Panc1 (cell line): ENCODE measurements around the gene CATSPERZ. TPM values are rescaled to one million over a fixed set of nuclear protein-coding genes. Genes with fewer than 3 reads are reported as not detected.

Experiments
- ATAC-seq: fragments of 200-7000 bp; cut with Tn5 transposase; 2 replicates; pipeline ENCODE4 v1.9.1; 2020; ENCODE audit warnings: mild to moderate bottlenecking, moderate library complexity
- BruUV-seq: library from RNA; stranded (reverse); fragments of 400-500 nt; replicated peaks from 2 replicates; lab custom pipeline; 2021; lab: Mats Ljungman, UMichigan
- CTCF ChIA-PET: fragments of 300-600 bp; sonication (Branson Sonifier 250); formaldehyde crosslinking; loops from one replicate; lab custom pipeline; 2022; ENCODE audit warnings: antibody characterized with exemption; lab: Charles Lee
- POLR2A ChIA-PET: fragments of 300-600 bp; sonication (Branson Sonifier 250); formaldehyde crosslinking; loops from one replicate; lab custom pipeline; 2022; ENCODE audit warnings: antibody characterized with exemption; lab: Charles Lee
- DNase-seq: peaks from one replicate; pipeline ENCODE4 v3.0.0-alpha.2; 2010; ENCODE audit warnings: low read depth, low spot score
- H3K27ac ChIP-seq: 2 replicates; pipeline ENCODE4 v1.5.1; 2011; ENCODE audit warnings: mild to moderate bottlenecking, low read length, inconsistent platforms
- H3K27me3 ChIP-seq: fragments of 200-500 bp; sonication (Bioruptor generic); 2 replicates; pipeline ENCODE4 v1.6.0; 2014; ENCODE audit warnings: low read length, inconsistent platforms; ENCODE audit not compliant: control insufficient read depth, insufficient read depth
- H3K36me3 ChIP-seq: fragments of 200-500 bp; sonication (Bioruptor generic); 2 replicates; pipeline ENCODE4 v1.5.1; 2014; ENCODE audit warnings: inconsistent platforms, mild to moderate bottlenecking, low read length, moderate library complexity; ENCODE audit not compliant: control insufficient read depth, insufficient read depth
- H3K4me1 ChIP-seq: 2 replicates; pipeline ENCODE4 v1.5.1; 2011; ENCODE audit warnings: inconsistent platforms, mild to moderate bottlenecking, low read length, moderate library complexity; ENCODE audit not compliant: control insufficient read depth, insufficient read depth
- H3K4me3 ChIP-seq, 2 experiments: 2 replicates each; pipeline ENCODE4 v1.5.1; 2011 to 2012; ENCODE audit warnings: low read depth in 2 of 2, low read length in 2 of 2, mild to moderate bottlenecking in 2 of 2, inconsistent platforms in 1 of 2, moderate library complexity in 1 of 2
- H3K9me3 ChIP-seq: fragments of 200-500 bp; sonication (Bioruptor generic); 2 replicates; pipeline ENCODE4 v1.5.1; 2014; ENCODE audit warnings: low read depth, mild to moderate bottlenecking, inconsistent platforms, low read length, moderate library complexity; ENCODE audit not compliant: control insufficient read depth, insufficient read depth
- CTCF ChIP-seq: fragments of 450-650 bp; IDR thresholded peaks from 2 replicates; pipeline ENCODE4 v1.5.1; 2017; ENCODE audit warnings: mild to moderate bottlenecking
- POLR2AphosphoS5 ChIP-seq: IDR thresholded peaks from 2 replicates; pipeline ENCODE4 v1.6.1; 2012; ENCODE audit warnings: mild to moderate bottlenecking, low read depth, low read length, moderate library complexity
- SIN3A ChIP-seq: IDR thresholded peaks from 2 replicates; pipeline ENCODE4 v1.6.1; 2012; ENCODE audit warnings: low read depth, mild to moderate bottlenecking, low read length, moderate library complexity, borderline replicate concordance; ENCODE audit not compliant: insufficient read depth
- TCF7L2 ChIP-seq: IDR thresholded peaks from 2 replicates; pipeline ENCODE4 v1.6.1; 2011; ENCODE audit warnings: mild to moderate bottlenecking, low read depth, low read length, inconsistent platforms
- in situ Hi-C: cut with HindIII; loops from 2 replicates; pipeline ENCODE4 v1.10.0; 2016; ENCODE audit warnings: low sequenced_read_pairs, low pct_unique_long_range_greater_than_20kb
- intact Hi-C: fragments of 100-400 bp; cut with micrococcal nuclease; formaldehyde crosslinking; loops from one replicate; pipeline ENCODE4 v1.10.0; 2022; ENCODE audit not compliant: unreplicated experiment
- total RNA-seq: library from RNA; stranded (reverse); gene quantifications from one replicate; pipeline ENCODE4 v1.2.1, GENCODE V29; 2021; ENCODE audit not compliant: unreplicated experiment
- TF ChIP-seq, protein P1 (sequence below), 2 experiments: IDR thresholded peaks; 2 replicates each; pipeline ENCODE4 v1.6.1; 2011 to 2012; ENCODE audit warnings: low read depth in 2 of 2, control low read depth in 1 of 2, low read length in 1 of 2, mild to moderate bottlenecking in 1 of 2, moderate library complexity in 1 of 2; ENCODE audit not compliant: insufficient read depth in 1 of 2

Gene CATSPERZ
- total RNA-seq, 1 experiment from 2014 or later, result 0.64 TPM

DNA sequence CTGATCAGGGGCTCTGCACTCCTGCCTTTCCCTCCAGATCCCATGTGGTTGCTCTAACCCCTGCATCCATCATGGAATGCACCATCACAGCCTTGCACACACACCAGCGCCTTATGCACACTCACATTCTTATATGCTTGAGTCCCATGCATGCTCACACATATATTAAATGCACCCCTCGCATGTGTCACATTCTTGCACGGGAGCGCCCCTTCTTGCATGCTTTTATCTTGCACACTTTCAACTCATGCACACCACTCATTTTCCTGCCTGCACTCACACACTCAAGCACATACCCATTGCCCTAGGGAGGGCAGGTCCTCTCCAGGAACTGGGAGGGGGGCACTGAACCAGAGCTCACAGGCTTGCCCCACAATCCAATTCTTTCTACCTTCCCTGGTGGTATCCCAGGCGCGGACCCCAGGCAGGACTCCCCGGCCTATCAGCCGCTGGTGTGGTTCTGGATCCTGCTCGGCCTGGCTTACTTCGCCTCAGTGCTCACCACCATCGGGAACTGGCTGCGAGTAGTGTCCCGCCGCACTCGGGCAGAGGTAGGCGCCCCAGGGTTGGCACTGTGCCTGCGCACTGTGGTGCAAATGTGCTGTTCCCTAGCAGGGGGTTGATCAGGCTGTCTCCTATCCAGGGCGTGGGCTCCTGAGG lies 2.3 kb upstream of the CATSPERZ start:
- no TSS peak for BruUV-seq
- ChIA-PET CTCF (no interaction called here), POLR2A (no interaction called here)
- in situ Hi-C loops, result no loop called here
- no peaks in the 10 kb centered on the region; the same call in 1 of the 2 replicates for H3K27me3 ChIP-seq
- H3K9me3 ChIP-seq, result no peaks in the 10 kb centered on the region
- H3K27ac ChIP-seq, result no peak overlapping the region
- peaks cover 5% of the 10 kb centered on the region for H3K4me1 ChIP-seq
- H3K36me3 ChIP-seq, result no peaks in the 10 kb centered on the region
- no peak overlapping the region for H3K4me3 ChIP-seq
- no peak for DNase-seq
- ATAC-seq, result no peak
- intact Hi-C loops, result no loop called here
- no peak for TF ChIP-seq CTCF
- TF ChIP-seq, protein P1, sequence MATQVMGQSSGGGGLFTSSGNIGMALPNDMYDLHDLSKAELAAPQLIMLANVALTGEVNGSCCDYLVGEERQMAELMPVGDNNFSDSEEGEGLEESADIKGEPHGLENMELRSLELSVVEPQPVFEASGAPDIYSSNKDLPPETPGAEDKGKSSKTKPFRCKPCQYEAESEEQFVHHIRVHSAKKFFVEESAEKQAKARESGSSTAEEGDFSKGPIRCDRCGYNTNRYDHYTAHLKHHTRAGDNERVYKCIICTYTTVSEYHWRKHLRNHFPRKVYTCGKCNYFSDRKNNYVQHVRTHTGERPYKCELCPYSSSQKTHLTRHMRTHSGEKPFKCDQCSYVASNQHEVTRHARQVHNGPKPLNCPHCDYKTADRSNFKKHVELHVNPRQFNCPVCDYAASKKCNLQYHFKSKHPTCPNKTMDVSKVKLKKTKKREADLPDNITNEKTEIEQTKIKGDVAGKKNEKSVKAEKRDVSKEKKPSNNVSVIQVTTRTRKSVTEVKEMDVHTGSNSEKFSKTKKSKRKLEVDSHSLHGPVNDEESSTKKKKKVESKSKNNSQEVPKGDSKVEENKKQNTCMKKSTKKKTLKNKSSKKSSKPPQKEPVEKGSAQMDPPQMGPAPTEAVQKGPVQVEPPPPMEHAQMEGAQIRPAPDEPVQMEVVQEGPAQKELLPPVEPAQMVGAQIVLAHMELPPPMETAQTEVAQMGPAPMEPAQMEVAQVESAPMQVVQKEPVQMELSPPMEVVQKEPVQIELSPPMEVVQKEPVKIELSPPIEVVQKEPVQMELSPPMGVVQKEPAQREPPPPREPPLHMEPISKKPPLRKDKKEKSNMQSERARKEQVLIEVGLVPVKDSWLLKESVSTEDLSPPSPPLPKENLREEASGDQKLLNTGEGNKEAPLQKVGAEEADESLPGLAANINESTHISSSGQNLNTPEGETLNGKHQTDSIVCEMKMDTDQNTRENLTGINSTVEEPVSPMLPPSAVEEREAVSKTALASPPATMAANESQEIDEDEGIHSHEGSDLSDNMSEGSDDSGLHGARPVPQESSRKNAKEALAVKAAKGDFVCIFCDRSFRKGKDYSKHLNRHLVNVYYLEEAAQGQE (IDR thresholded peaks at IDR 0.05; ENCODE audit: insufficient read depth in 1 of 2, low read depth in 2 of 2, low read length in 1 of 2), result no peak
- TF ChIP-seq SIN3A, result no peak
- no peak for TF ChIP-seq TCF7L2
- no peak for TF ChIP-seq POLR2AphosphoS5

DNA sequence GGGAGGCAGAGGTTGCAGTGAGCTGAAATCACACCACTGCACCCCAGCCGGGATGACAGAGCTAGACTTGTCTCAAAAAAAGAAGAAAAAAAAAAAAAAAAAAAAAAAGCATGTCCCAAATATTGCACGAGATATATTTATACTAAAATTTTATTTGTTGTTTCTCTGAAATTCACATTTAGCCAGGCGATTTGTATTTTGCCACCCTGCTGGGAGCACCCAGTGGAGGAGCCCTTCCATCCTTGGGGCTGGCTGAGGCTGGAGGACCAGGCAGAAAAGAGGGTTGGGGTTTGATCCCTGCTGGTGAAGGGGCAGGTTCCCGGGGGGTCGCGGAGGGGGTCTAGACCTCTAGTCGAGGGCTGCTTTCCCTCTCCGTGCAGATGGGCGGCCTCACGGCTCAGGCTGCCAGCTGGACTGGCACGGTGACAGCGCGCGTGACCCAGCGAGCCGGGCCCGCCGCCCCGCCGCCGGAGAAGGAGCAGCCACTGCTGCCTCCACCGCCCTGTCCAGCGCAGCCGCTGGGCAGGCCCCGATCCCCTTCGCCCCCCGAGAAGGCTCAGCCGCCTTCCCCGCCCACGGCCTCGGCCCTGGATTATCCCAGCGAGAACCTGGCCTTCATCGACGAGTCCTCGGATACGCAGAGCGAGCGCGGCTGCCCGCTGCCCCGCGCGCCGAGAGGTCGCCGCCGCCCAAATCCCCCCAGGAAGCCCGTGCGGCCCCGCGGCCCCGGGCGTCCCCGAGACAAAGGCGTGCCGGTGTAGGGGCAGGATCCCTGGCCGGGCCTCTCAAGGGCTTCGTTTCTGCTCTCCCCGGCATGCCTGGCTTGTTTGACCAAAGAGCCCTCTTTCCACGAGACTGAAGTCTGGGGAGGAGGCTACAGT lies 952 bp upstream of the CATSPERZ start:
- in situ Hi-C loops, result no loop called here

More for the DNA sequence above, 952 bp upstream of the CATSPERZ start:
- no peak for TF ChIP-seq TCF7L2
- TF ChIP-seq, protein P1 (IDR thresholded peaks at IDR 0.05; ENCODE audit: insufficient read depth in 1 of 2, low read depth in 2 of 2, low read length in 1 of 2), result no peak
- TF ChIP-seq CTCF, result no peak
- no peak for TF ChIP-seq SIN3A
- TF ChIP-seq POLR2AphosphoS5, result no peak
- no peak overlapping the region for H3K27ac ChIP-seq
- ChIA-PET POLR2A (interaction anchor here (0.6 kb wide), 1 partner anchor 95 kb away, joined by 9 read pairs; no protein-coding TSS in a partner anchor), CTCF (no interaction called here)
- BruUV-seq, result no TSS peak
- no peak overlapping the region for H3K4me3 ChIP-seq
- intact Hi-C loops, result no loop called here
- DNase-seq (no peak), ATAC-seq (no peak)
- no peaks in the 10 kb centered on the region for H3K36me3 ChIP-seq
- peaks cover 10% of the 10 kb centered on the region for H3K4me1 ChIP-seq
- no peaks in the 10 kb centered on the region for H3K9me3 ChIP-seq
- no peaks in the 10 kb centered on the region; the same call in 1 of the 2 replicates for H3K27me3 ChIP-seq
